Measurements from ENCODE around the gene ADGRG6. TPM values are rescaled to one million over a fixed set of nuclear protein-coding genes. Genes with fewer than 3 reads are reported as not detected.

Gene ADGRG6
- total and polyA plus RNA-seq, 2 of the 8 experiments (the other 6 are each of a cell fraction or from before 2014, with no cell fraction given) = 1.1 to 6.2 TPM

DNA sequence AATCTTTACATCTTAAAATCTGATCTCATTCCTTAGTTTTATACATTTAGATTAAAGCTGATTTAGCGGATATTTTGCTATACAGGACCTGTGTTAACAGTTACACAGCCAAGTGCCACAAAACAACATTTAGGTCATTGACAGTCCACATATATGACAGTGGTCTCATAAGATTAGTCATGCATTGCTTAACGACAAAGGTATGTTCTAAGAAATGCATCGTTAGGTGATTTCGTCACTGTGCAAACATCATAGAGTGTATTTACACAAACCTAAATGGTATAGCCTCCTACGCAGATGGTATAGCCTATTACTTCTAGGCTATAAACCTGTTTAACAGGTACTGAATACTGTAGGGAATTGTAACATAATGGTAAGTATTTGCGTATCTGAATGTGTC lies 21.6 kb downstream of the ADGRG6 start:
- Histone ChIP-seq H2BK15ac (ENCODE audit: low read length) (no peak overlapping the region), H4K91ac (replicated peaks; ENCODE audit: insufficient read length, low read length) (no peak overlapping the region), H2BK12ac (ENCODE audit: low read depth, low read length) (no peak overlapping the region), H3K79me2 (ENCODE audit: control insufficient read depth in 1 of 2, insufficient read depth in 2 of 2, low read length in 2 of 2) (no peaks in the 10 kb centered on the region), H4K5ac (ENCODE audit: insufficient read length, low read depth, low read length) (no peak overlapping the region), H3K56ac (replicated peaks; ENCODE audit: insufficient read length, low read depth, low read length) (no peak overlapping the region), H4K8ac (ENCODE audit: extremely low read depth, insufficient read depth, low read length) (no peak overlapping the region), H3K4ac (replicated peaks; ENCODE audit: insufficient read length, low read depth, low read length) (no peak overlapping the region), H3K9me3 (ENCODE audit: insufficient read depth in 2 of 2, low read depth in 1 of 2, low read length in 1 of 2) (no peaks in the 10 kb centered on the region), H4K20me1 (replicated peaks in 1 of 2; ENCODE audit: control insufficient read depth in 1 of 2, insufficient read depth in 2 of 2, low read length in 2 of 2) (no peaks in the 10 kb centered on the region), H3K14ac (ENCODE audit: insufficient read length) (no peak overlapping the region), H2AK5ac (ENCODE audit: low read depth, low read length) (no peak overlapping the region), H3K27ac (ENCODE audit: low read depth, low read length) (no peak overlapping the region), H2BK120ac (replicated peaks; ENCODE audit: low read depth, low read length) (no peak overlapping the region), H3K79me1 (ENCODE audit: low read depth, low read length) (no peaks in the 10 kb centered on the region; the same call in 1 of the 2 replicates), H3K4me2 (ENCODE audit: insufficient read depth in 1 of 2, low read depth in 2 of 2, low read length in 2 of 2) (no peak overlapping the region), H2BK20ac (ENCODE audit: low read length) (no peak overlapping the region), H3K9ac (replicated peaks in 1 of 4; ENCODE audit: extremely low read depth in 1 of 4, low read depth in 3 of 4, low read length in 3 of 4) (no peak overlapping the region), H2BK5ac (ENCODE audit: low read depth, low read length) (no peak overlapping the region), H3K36me3 (ENCODE audit: control insufficient read depth in 2 of 4, insufficient read depth in 4 of 4, low read length in 3 of 4) (no peaks in the 10 kb centered on the region), H3K18ac (ENCODE audit: extremely low read depth, low read length) (no peak overlapping the region), H3K27me3 (replicated peaks in 1 of 4; ENCODE audit: control insufficient read depth in 3 of 4, extremely low read depth in 1 of 4, insufficient read depth in 3 of 4, low read length in 3 of 4) (no peaks in the 10 kb centered on the region), H3K4me3 (ENCODE audit: extremely low read depth in 1 of 4, insufficient read depth in 2 of 4, low read depth in 3 of 4, low read length in 4 of 4) (no peak overlapping the region), H3K23ac (ENCODE audit: insufficient read length) (no peak overlapping the region), H3K4me1 (replicated peaks in 1 of 4; ENCODE audit: control insufficient read depth in 3 of 4, insufficient read depth in 4 of 4, low read length in 3 of 4) (peaks cover 0 to 2% (median 0%) of the 10 kb centered on the region in 4 experiments; a peak in 1 of 7 replicates), H3K23me2 (ENCODE audit: low read depth, low read length) (no peaks in the 10 kb centered on the region), H2AFZ (ENCODE audit: low read length) (no peak overlapping the region)
- ChIA-PET POLR2A (ENCODE audit: partially characterized antibody) (no interaction called here), CTCF (ENCODE audit: partially characterized antibody) (interaction anchor here (1.3 kb wide), 1 partner anchor 15 kb away, joined by 3 read pairs; no protein-coding TSS in a partner anchor)
- DNase-seq (ENCODE audit: low read depth in 1 of 2, low spot score in 2 of 2) (no peak), FAIRE-seq (no peak)
- whole genome bisulfite sequencing, 2 experiments (ENCODE audit: extremely low coverage in 1 of 2, insufficient coverage in 1 of 2, insufficient read length in 1 of 2, insufficient replicate concordance in 2 of 2, low coverage in 1 of 2, low lambda C conversion rate in 2 of 2, missing lambda C conversion rate in 1 of 2) = 86% methylated on average over 6 of the region's 6 CpGs; no CpG with 5 or more reads in 1 of the 2 experiments
- no peak for TF ChIP-seq SIX5 (IDR thresholded peaks at IDR 0.05; ENCODE audit: low read depth, low read length)
- no peak for TF ChIP-seq FOSL1 (IDR thresholded peaks at IDR 0.05; ENCODE audit: insufficient read depth, low read depth, low read length)
- no peak for TF ChIP-seq BRCA1 (IDR thresholded peaks at IDR 0.05; ENCODE audit: low read depth, low read length)
- no peak for TF ChIP-seq RXRA (IDR thresholded peaks at IDR 0.05; ENCODE audit: insufficient read depth, low read depth, low read length)
- TF ChIP-seq CBX8 (IDR thresholded peaks at IDR 0.05; ENCODE audit: borderline replicate concordance, low read depth, low read length) = no peak
- no peak for TF ChIP-seq POU5F1 (IDR thresholded peaks at IDR 0.05; ENCODE audit: low read depth, low read length)
- TF ChIP-seq NRF1 (IDR thresholded peaks at IDR 0.05; ENCODE audit: low read depth, low read length) = no peak
- no peak for TF ChIP-seq SP4 (IDR thresholded peaks at IDR 0.05; ENCODE audit: low read length)
- no peak for TF ChIP-seq TAF7 (optimal IDR thresholded peaks at IDR 0.05; ENCODE audit: borderline replicate concordance, low read depth, low read length)
- TF ChIP-seq, protein P1, sequence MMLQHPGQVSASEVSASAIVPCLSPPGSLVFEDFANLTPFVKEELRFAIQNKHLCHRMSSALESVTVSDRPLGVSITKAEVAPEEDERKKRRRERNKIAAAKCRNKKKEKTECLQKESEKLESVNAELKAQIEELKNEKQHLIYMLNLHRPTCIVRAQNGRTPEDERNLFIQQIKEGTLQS (IDR thresholded peaks at IDR 0.05; ENCODE audit: insufficient read depth, low read depth, low read length) = no peak
- no peak for TF ChIP-seq RAD21 (IDR thresholded peaks at IDR 0.05 in 1 of 2, conservative IDR thresholded peaks at IDR 0.05 in 1 of 2; ENCODE audit: low read depth in 2 of 2, low read length in 2 of 2)
- no peak for TF ChIP-seq EGR1 (IDR thresholded peaks at IDR 0.05; ENCODE audit: borderline replicate concordance, low read depth, low read length)
- TF ChIP-seq HDAC2 (IDR thresholded peaks at IDR 0.05; ENCODE audit: borderline replicate concordance in 1 of 2, low read depth in 2 of 2, low read length in 2 of 2) = no peak
- TF ChIP-seq CBX5 (IDR thresholded peaks at IDR 0.05; ENCODE audit: low read depth, low read length) = no peak

All from H1 (cell line).